Psoas muscle (tissue), 8 donors: ENCODE results near the gene SLAMF1. TPM values are rescaled to one million over a fixed set of nuclear protein-coding genes. Genes with fewer than 3 reads are reported as not detected.

ENCODE experiments used
- ATAC-seq, 4 donors: fragments of 200-7000 bp; cut with Tn5 transposase; one replicate each; pipeline ENCODE4 v1.9.1; 2020; ENCODE audit warnings: moderate library complexity in 3 of 4, mild to moderate bottlenecking in 2 of 4
- DNase-seq, 2 donors: peaks; one replicate each; pipeline ENCODE4 v3.0.0-alpha.2; 2020
- H3K27ac ChIP-seq: fragments of 200-600 bp; one replicate; pipeline ENCODE4 v1.8.0; 2022
- H3K27me3 ChIP-seq, 3 donors: fragments of 200-600 bp in 1 of 3; one replicate each; pipeline versions ENCODE4 v1.6.1 to v1.8.0; 2013 to 2022; ENCODE audit warnings: low read length in 2 of 3, mild to moderate bottlenecking in 2 of 3, moderate library complexity in 1 of 3; ENCODE audit not compliant: insufficient read depth in 3 of 3
- H3K36me3 ChIP-seq, 2 donors: fragments of 200-600 bp in 1 of 2; one replicate each; pipeline versions ENCODE4 v1.6.1 to v1.8.0; 2013 to 2022; ENCODE audit warnings: low read depth in 1 of 2, mild to moderate bottlenecking in 1 of 2, moderate library complexity in 1 of 2; ENCODE audit not compliant: insufficient read depth in 1 of 2
- H3K4me1 ChIP-seq: fragments of 200-600 bp; one replicate; pipeline ENCODE4 v1.8.0; 2022
- H3K4me3 ChIP-seq: fragments of 200-600 bp; one replicate; pipeline ENCODE4 v1.8.0; 2022; ENCODE audit warnings: mild to moderate bottlenecking
- H3K9me3 ChIP-seq: fragments of 200-600 bp; one replicate; pipeline ENCODE4 v1.8.0; 2022
- WGBS, 3 donors: extraction: QIAGEN DNeasy Blood & Tissue Kit; methylation state at CpG; one replicate each; pipeline versions ENCODE4 v1.1.6 to v1.1.7; 2013; 5-methylcytosine and 5-hydroxymethylcytosine counted together
- intact Hi-C, 2 donors: fragments of 100-400 bp; cut with DNase I; formaldehyde crosslinking; loops; one replicate each; pipeline versions ENCODE4 v1.11.0 to v1.14.2; 2022
- polyA plus RNA-seq, 3 donors: library from polyadenylated mRNA; stranded (reverse); fragments of 200-250 nt; gene quantifications; one replicate each; pipeline ENCODE4 v1.2.3, GENCODE V29; 2013
- total RNA-seq, 4 donors: library from RNA; stranded (reverse); fragmentation: NEBNext Ultra II Directional in 2 of 4; extraction: Animal tissue kit (Norgen Biotek cat#: 25700) in 2 of 4; gene quantifications; one replicate each; pipeline versions ENCODE4 v1.2.1 to v1.2.4, GENCODE V29; 2021 to 2023
- TF ChIP-seq, protein P1 (sequence below): fragments of 200-600 bp; IDR thresholded peaks from one replicate; pipeline ENCODE4 v1.8.0; 2022; ENCODE audit warnings: antibody characterized with exemption
- donor health status: healthy with polysubstance abuse.
- donor health status: DM: no; HTN: no; CAD: no; lungs with moderate emphysema.
- donor health status: Bipolar disorder and iron deficiency.
- donor health status: healthy.
- donor health status: DM: yes; HTN: yes; CAD: no.
- donor health status: DM: no; HTN: no; CAD: no.
- donor health status: DM: no; HTN: no; CAD: no.
- donor health status: DM: yes; HTN: yes; CAD: no.

The SLAMF1 gene
- total and polyA plus RNA-seq, 7 donors, result 0.03 to 0.30 (median 0.08) TPM

DNA sequence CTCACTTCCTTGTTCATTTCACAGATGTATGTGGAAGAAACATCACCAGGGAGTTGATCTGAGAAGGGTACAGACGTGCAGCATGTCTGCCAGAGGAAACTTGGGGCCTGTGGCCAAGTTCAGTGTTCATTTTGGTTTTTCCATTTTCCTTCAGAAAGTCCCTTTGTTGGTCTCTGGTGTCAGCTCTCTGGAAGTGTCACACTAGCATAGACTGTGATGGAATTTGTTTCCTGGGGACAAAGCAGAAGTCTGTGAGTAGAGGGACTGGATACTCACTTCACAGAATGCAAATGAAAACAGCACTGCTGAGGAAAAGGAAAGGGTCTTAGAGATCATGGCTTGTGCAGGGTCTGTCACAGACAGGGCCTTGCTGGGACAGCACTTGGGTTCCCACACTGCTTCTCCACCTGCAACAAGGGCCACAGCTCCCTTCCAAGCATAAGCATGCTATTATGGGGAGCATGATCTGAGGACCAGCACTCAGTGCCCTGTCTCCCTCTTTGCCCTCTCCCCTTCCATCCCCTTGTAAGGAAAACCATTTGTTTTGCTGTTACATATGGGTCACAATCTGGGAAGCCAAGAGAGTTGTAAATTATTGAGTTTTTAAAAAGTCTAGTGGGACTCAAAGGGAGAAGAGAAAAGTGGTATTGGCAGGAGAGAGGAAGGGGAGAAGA lies 36.1 kb downstream of the SLAMF1 start:
- 0 to 5% (median 5%) methylated on average over 1 of the region's 1 CpG for WGBS, 3 donors
- no peaks in the 10 kb centered on the region for H3K36me3 ChIP-seq
- no peaks in the 10 kb centered on the region for H3K4me1 ChIP-seq
- TF ChIP-seq, protein P1, sequence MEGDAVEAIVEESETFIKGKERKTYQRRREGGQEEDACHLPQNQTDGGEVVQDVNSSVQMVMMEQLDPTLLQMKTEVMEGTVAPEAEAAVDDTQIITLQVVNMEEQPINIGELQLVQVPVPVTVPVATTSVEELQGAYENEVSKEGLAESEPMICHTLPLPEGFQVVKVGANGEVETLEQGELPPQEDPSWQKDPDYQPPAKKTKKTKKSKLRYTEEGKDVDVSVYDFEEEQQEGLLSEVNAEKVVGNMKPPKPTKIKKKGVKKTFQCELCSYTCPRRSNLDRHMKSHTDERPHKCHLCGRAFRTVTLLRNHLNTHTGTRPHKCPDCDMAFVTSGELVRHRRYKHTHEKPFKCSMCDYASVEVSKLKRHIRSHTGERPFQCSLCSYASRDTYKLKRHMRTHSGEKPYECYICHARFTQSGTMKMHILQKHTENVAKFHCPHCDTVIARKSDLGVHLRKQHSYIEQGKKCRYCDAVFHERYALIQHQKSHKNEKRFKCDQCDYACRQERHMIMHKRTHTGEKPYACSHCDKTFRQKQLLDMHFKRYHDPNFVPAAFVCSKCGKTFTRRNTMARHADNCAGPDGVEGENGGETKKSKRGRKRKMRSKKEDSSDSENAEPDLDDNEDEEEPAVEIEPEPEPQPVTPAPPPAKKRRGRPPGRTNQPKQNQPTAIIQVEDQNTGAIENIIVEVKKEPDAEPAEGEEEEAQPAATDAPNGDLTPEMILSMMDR, result no peak
- no peak overlapping the region for H3K4me3 ChIP-seq
- intact Hi-C loops, result no loop called here
- no peak for DNase-seq
- no peaks in the 10 kb centered on the region for H3K9me3 ChIP-seq
- H3K27ac ChIP-seq, result no peak overlapping the region
- H3K27me3 ChIP-seq, result peaks cover 0 to 4% (median 2%) of the 10 kb centered on the region in 3 donors
- no peak for ATAC-seq

DNA sequence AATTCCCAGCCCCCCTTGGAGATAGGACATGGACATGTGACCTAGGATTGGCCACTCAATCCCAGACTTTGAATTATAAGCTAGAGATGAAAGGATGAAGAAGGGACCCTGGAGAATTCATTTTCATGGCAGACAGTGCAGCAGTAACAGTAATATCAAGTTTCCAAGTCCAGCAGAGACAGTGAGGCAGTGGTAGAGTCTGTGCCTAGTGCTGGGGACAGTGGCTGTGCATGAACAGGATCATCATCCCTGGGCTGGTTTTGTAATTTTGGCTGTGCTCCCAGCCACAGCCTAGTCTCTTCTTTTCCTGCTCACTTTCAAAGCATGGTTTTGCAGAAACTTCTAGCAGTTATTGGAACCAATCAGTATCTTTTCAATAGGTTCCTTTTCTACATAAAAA lies 37.9 kb downstream of the SLAMF1 start:
- no peak overlapping the region for H3K4me3 ChIP-seq
- H3K27ac ChIP-seq, result no peak overlapping the region
- intact Hi-C loops, result loop anchor here in 1 of 2 donors (10.0 kb wide), 1 partner anchor 184 kb away; no protein-coding TSS in a partner anchor
- ATAC-seq, result no peak
- peaks cover 0 to 4% (median 2%) of the 10 kb centered on the region in 3 donors for H3K27me3 ChIP-seq
- TF ChIP-seq, protein P1, result no peak
- H3K4me1 ChIP-seq, result no peaks in the 10 kb centered on the region
- H3K9me3 ChIP-seq, result peaks cover 3% of the 10 kb centered on the region
- no peaks in the 10 kb centered on the region for H3K36me3 ChIP-seq
- no peak for DNase-seq

DNA sequence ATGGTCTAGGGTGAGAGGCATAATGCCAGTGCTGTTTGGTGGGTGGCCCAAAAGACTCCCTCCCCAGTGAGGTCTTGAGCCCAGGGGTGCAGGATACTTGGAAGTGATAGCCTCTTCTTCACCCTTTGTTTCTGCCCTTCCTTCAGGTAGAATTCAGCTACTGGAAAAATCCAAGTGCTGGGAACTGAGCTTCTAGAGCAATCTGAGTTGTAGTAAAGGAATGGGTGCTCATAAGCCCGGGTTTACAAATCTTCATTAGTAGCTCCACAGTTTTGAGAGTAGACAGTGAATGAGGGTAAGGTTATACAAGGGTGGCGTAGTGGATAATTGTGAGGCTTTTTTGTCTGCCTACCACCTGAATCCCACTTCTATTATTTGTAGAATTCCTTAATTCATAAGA lies 38.3 kb downstream of the SLAMF1 start:
- 45 to 48% (median 48%) methylated on average over 2 of the region's 2 CpGs for WGBS, 3 donors
- intact Hi-C loops, result loop anchor here in 1 of 2 donors (10.0 kb wide), 1 partner anchor 184 kb away; no protein-coding TSS in a partner anchor

DNA sequence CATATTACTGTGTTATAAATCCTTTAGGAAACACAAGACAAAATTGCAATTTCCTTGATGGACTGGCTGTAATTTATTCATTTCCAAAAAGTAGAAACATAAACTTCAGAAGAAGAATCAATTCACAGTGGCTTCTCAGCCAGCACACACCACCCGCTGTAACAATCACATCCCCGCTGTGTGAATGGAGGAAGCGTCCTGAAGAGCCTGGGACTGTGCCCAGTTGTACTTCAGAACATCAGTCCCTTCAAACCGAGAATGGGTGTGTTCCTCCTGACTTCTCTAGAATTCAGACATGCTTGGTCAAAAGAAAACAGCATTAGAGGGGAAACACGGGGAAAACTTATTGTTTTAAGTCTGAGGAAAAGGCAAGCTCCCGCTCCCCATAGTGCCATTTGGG lies 38.8 kb downstream of the SLAMF1 start:
- DNase-seq (no peak), ATAC-seq (no peak)
- 66 to 74% (median 68%) methylated on average over 6 of the region's 6 CpGs for WGBS, 3 donors
- H3K4me1 ChIP-seq, result no peaks in the 10 kb centered on the region
- peaks cover 0 to 4% (median 2%) of the 10 kb centered on the region in 3 donors for H3K27me3 ChIP-seq
- no peak overlapping the region for H3K4me3 ChIP-seq
- no peak overlapping the region for H3K27ac ChIP-seq
- no peaks in the 10 kb centered on the region for H3K36me3 ChIP-seq
- TF ChIP-seq, protein P1, result no peak
- peaks cover 3% of the 10 kb centered on the region for H3K9me3 ChIP-seq
- intact Hi-C loops, result loop anchor here in 1 of 2 donors (10.0 kb wide), 1 partner anchor 183 kb away; no protein-coding TSS in a partner anchor

More for the DNA sequence above, 38.3 kb downstream of the SLAMF1 start:
- H3K36me3 ChIP-seq, result no peaks in the 10 kb centered on the region
- no peak for ATAC-seq
- H3K27me3 ChIP-seq, result peaks cover 0 to 4% (median 2%) of the 10 kb centered on the region in 3 donors
- H3K4me1 ChIP-seq, result no peaks in the 10 kb centered on the region
- no peak for DNase-seq
- TF ChIP-seq, protein P1, result no peak
- H3K4me3 ChIP-seq, result no peak overlapping the region
- peaks cover 3% of the 10 kb centered on the region for H3K9me3 ChIP-seq
- no peak overlapping the region for H3K27ac ChIP-seq
